ENCODE measurements around the gene STON2. TPM values are rescaled to one million over a fixed set of nuclear protein-coding genes. Genes with fewer than 3 reads are reported as not detected.
"Not testable (repeated sequence)": the region's sequence is repeated elsewhere in the genome, so short reads cannot be mapped to it uniquely, and the experiment has no call there.

Gene STON2
- total RNA-seq, 1 experiment from 2014 or later: 23.5 TPM

GRCh38 chr14:81231540-81231939, 168.6 kb downstream of the STON2 start:
- H3K27ac Mint-ChIP-seq (ENCODE audit: low read depth, unreplicated experiment): no peak overlapping the region
- no peak for DNase-seq (ENCODE audit: unreplicated experiment)
- H3K36me3 Mint-ChIP-seq (ENCODE audit: insufficient read depth, unreplicated experiment): no peaks in the 10 kb centered on the region
- CTCF ChIA-PET: interaction anchor here (0.7 kb wide), 1 partner anchor 224 kb away, joined by 3 read pairs; no protein-coding TSS in a partner anchor
- BruUV-seq (replicated peaks): no TSS peak
- H3K9me3 Mint-ChIP-seq (ENCODE audit: unreplicated experiment): no peaks in the 10 kb centered on the region
- H3K27me3 Mint-ChIP-seq (ENCODE audit: insufficient read depth, unreplicated experiment): no peaks in the 10 kb centered on the region
- POLR2A ChIA-PET: interaction anchor here (2.6 kb wide), 1 partner anchor 10 kb away, joined by 9 read pairs; no protein-coding TSS in a partner anchor
- H3K4me1 Mint-ChIP-seq (ENCODE audit: insufficient read depth, unreplicated experiment): peaks cover 6% of the 10 kb centered on the region
- intact Hi-C loops (cut with micrococcal nuclease): no loop called here
- H3K4me3 Mint-ChIP-seq (ENCODE audit: unreplicated experiment): no peak overlapping the region
- no peak for TF ChIP-seq CTCF (IDR thresholded peaks at IDR 0.05; ENCODE audit: unreplicated experiment)

GRCh38 chr14:81224222-81224621, 175.9 kb downstream of the STON2 start:
- Mint-ChIP-seq H3K27me3 (ENCODE audit: insufficient read depth, unreplicated experiment) (no peaks in the 10 kb centered on the region), H3K9me3 (ENCODE audit: unreplicated experiment) (no peaks in the 10 kb centered on the region), H3K4me3 (ENCODE audit: unreplicated experiment) (no peak overlapping the region), H3K4me1 (ENCODE audit: insufficient read depth, unreplicated experiment) (peaks cover 6% of the 10 kb centered on the region), H3K27ac (ENCODE audit: low read depth, unreplicated experiment) (no peak overlapping the region), H3K36me3 (ENCODE audit: insufficient read depth, unreplicated experiment) (peaks cover 14% of the 10 kb centered on the region)
- ChIA-PET CTCF (interaction anchor here (1.0 kb wide), 1 partner anchor 24 kb away, joined by 3 read pairs; no protein-coding TSS in a partner anchor), POLR2A (interaction anchor here (0.6 to 1.5 kb wide), 2 partner anchors 11 to 245 kb away, joined by 3 read pairs; no protein-coding TSS in a partner anchor)
- intact Hi-C loops (cut with micrococcal nuclease): loop anchor here (5.0 kb wide), 1 partner anchor 43 kb away; no protein-coding TSS in a partner anchor
- BruUV-seq (replicated peaks): no TSS peak
- no peak for TF ChIP-seq CTCF (IDR thresholded peaks at IDR 0.05; ENCODE audit: unreplicated experiment)
- no peak for DNase-seq (ENCODE audit: unreplicated experiment)

- ChIA-PET POLR2A (interaction anchor here (1.5 kb wide), 1 partner anchor 11 kb away, joined by 3 read pairs; no protein-coding TSS in a partner anchor), CTCF (interaction anchor here (0.5 to 1.0 kb wide), 2 partner anchors 23 to 24 kb away, joined by 3 read pairs; no protein-coding TSS in a partner anchor)
- not testable (repeated sequence) for H3K27me3 Mint-ChIP-seq (ENCODE audit: insufficient read depth, unreplicated experiment); H3K4me1 Mint-ChIP-seq (ENCODE audit: insufficient read depth, unreplicated experiment); H3K9me3 Mint-ChIP-seq (ENCODE audit: unreplicated experiment); H3K4me3 Mint-ChIP-seq (ENCODE audit: unreplicated experiment); H3K27ac Mint-ChIP-seq (ENCODE audit: low read depth, unreplicated experiment); DNase-seq (ENCODE audit: unreplicated experiment); BruUV-seq (replicated peaks)
- intact Hi-C loops (cut with micrococcal nuclease): loop anchor here (5.0 kb wide), 1 partner anchor 44 kb away; no protein-coding TSS in a partner anchor
- H3K36me3 Mint-ChIP-seq (ENCODE audit: insufficient read depth, unreplicated experiment): peaks cover 17% of the 10 kb centered on the region
These were observed 176.3 kb downstream of the STON2 start for GRCh38 chr14:81223788-81224187.

- peak overlapping the region; percentile 99 for H3K27ac Mint-ChIP-seq (ENCODE audit: low read depth, unreplicated experiment)
- intact Hi-C loops (cut with micrococcal nuclease): loop anchor here (5.0 kb wide), 1 partner anchor 45 kb away; no protein-coding TSS in a partner anchor
- ChIA-PET CTCF (interaction anchor here (0.8 to 1.3 kb wide), 2 partner anchors 242 to 364 kb away, joined by 3 read pairs; no protein-coding TSS in a partner anchor), POLR2A (interaction anchor here (0.6 to 1.4 kb wide), 2 partner anchors 232 to 264 kb away, joined by 3 to 4 read pairs; no protein-coding TSS in a partner anchor)
- H3K9me3 Mint-ChIP-seq (ENCODE audit: unreplicated experiment): no peaks in the 10 kb centered on the region
- no peak for TF ChIP-seq CTCF (IDR thresholded peaks at IDR 0.05; ENCODE audit: unreplicated experiment)
- no TSS peak for BruUV-seq (replicated peaks)
- H3K27me3 Mint-ChIP-seq (ENCODE audit: insufficient read depth, unreplicated experiment): no peaks in the 10 kb centered on the region
- H3K36me3 Mint-ChIP-seq (ENCODE audit: insufficient read depth, unreplicated experiment): peaks cover 17% of the 10 kb centered on the region
- DNase-seq (ENCODE audit: unreplicated experiment): no peak
- H3K4me3 Mint-ChIP-seq (ENCODE audit: unreplicated experiment): no peak overlapping the region
- peaks cover 6% of the 10 kb centered on the region for H3K4me1 Mint-ChIP-seq (ENCODE audit: insufficient read depth, unreplicated experiment)
These were observed 177.4 kb downstream of the STON2 start for GRCh38 chr14:81222691-81223090.
